Thymus (tissue), 11 donors: ENCODE measurements around the gene GPR89B. TPM values are rescaled to one million over a fixed set of nuclear protein-coding genes. Genes with fewer than 3 reads are reported as not detected.
"Not testable (repeated sequence)": the region's sequence is repeated elsewhere in the genome, so short reads cannot be mapped to it uniquely, and the experiment has no call there.

Experiments used
- DNase-seq, 9 donors: peaks; one replicate each; pipeline ENCODE4 v3.0.0-alpha.2; 2013; ENCODE audit warnings: low spot score in 9 of 9, low read depth in 6 of 9, missing footprints in 1 of 9
- H3K27ac ChIP-seq, 2 donors: one replicate each; pipeline ENCODE4 v1.5.1; 2013; ENCODE audit warnings: control low read depth in 1 of 2, low read depth in 1 of 2, low read length in 1 of 2, mild to moderate bottlenecking in 1 of 2, moderate library complexity in 1 of 2
- H3K27me3 ChIP-seq, 2 donors: one replicate each; pipeline ENCODE4 v1.5.1; 2013; ENCODE audit warnings: low read length in 1 of 2; ENCODE audit not compliant: control insufficient read depth in 2 of 2, insufficient read depth in 1 of 2
- H3K36me3 ChIP-seq, 2 donors: one replicate each; pipeline ENCODE4 v1.5.1; 2013; ENCODE audit warnings: low read length in 1 of 2, mild to moderate bottlenecking in 1 of 2, moderate library complexity in 1 of 2; ENCODE audit not compliant: control insufficient read depth in 2 of 2, insufficient read depth in 2 of 2
- H3K4me1 ChIP-seq, 2 donors: one replicate each; pipeline ENCODE4 v1.5.1; 2013; ENCODE audit warnings: low read length in 2 of 2; ENCODE audit not compliant: control insufficient read depth in 2 of 2, insufficient read depth in 2 of 2
- H3K4me3 ChIP-seq, 2 donors: one replicate each; pipeline ENCODE4 v1.5.1; 2013; ENCODE audit warnings: low read length in 2 of 2, control low read depth in 1 of 2, mild to moderate bottlenecking in 1 of 2
- H3K9me3 ChIP-seq, 2 donors: one replicate each; pipeline ENCODE4 v1.5.1; 2013; ENCODE audit warnings: low read length in 1 of 2, mild to moderate bottlenecking in 1 of 2; ENCODE audit not compliant: control insufficient read depth in 2 of 2, insufficient read depth in 1 of 2
- WGBS: extraction: QIAGEN DNeasy Blood & Tissue Kit; methylation state at CpG from one replicate; pipeline ENCODE4 v1.1.7; 2013; 5-methylcytosine and 5-hydroxymethylcytosine counted together
- polyA plus RNA-seq: library from polyadenylated mRNA; stranded (reverse); fragments of 200-250 nt; gene quantifications from one replicate; pipeline ENCODE4 v1.2.3, GENCODE V29; 2013
- total RNA-seq: library from RNA; stranded (reverse); fragments of 120-200 nt; gene quantifications from one replicate; pipeline ENCODE4 v1.2.4, GENCODE V29; 2013
- donor health status: healthy.

Gene GPR89B
- total and polyA plus RNA-seq, 2 donors: 30.9 to 31.5 TPM

DNA sequence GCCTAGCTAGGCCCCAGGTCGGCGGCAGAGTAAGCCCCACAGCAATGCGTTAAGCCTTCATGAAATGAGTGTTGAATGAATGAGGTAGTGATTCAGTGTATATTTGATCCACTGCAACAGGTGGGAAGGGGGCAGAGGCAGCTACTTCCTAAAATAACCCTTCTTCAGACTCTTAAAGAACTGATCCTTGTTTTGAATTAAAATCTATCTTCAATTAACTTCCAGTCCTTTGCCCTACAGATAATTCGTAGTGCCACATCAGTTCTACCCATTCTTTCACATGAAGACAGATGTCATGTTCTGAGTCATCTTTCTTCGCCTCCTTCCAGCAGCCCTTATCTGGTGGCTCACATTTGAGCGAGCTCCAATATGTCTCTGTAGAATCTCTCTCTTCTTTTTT, 1.0 kb upstream of the GPR89B start:
- not testable (repeated sequence) for H3K36me3 ChIP-seq, H3K9me3 ChIP-seq, H3K4me1 ChIP-seq, H3K4me3 ChIP-seq, DNase-seq, H3K27me3 ChIP-seq, H3K27ac ChIP-seq
- WGBS: over 99% methylated on average over 4 of the region's 6 CpGs

DNA sequence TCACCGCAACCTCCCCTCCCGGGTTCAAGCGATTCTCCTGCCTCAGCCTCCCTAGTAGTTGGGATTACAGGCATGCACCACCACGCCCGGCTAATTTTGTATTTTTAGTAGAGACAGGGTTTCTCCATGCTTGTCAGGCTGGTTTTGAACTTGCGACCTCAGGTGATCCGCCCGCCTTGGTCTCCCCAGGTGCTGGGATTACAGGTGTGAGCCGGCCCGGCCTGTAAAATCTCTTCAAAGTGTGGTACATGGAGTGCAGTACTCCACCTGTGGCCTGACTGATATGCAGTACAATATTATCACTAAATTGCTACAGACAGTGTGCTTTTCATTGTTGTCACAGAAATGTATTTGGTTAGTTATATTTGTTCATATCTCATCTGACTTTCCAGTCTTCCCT, 531 bp upstream of the GPR89B start:
- DNase-seq, H3K9me3 ChIP-seq, H3K4me1 ChIP-seq, H3K27ac ChIP-seq, H3K36me3 ChIP-seq, H3K4me3 ChIP-seq, H3K27me3 ChIP-seq: not testable (repeated sequence)
- WGBS: 100% methylated on average over 3 of the region's 10 CpGs

DNA sequence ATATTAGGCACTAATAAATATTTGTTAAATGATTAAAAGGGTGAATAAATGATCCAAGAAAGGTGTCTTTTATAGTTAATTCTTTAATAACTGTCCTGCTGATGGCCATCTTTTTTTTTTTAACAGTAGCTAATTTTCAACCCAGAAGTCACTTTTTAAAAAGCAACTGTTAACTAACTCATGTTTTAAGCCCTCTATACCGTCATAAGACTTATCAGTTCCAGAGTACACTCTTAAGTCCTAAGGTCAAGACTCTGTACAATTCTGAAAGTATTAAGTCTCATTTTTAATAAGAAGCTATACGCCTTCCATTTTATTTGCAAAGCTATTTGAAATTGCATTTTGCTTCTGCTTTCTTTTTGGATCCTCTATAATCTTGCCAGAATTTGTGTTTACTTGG, 2.9 kb downstream of the GPR89B start:
- over 99% methylated on average over 2 of the region's 2 CpGs for WGBS
- not testable (repeated sequence) for H3K27me3 ChIP-seq, DNase-seq, H3K4me3 ChIP-seq, H3K9me3 ChIP-seq, H3K36me3 ChIP-seq, H3K4me1 ChIP-seq, H3K27ac ChIP-seq

DNA sequence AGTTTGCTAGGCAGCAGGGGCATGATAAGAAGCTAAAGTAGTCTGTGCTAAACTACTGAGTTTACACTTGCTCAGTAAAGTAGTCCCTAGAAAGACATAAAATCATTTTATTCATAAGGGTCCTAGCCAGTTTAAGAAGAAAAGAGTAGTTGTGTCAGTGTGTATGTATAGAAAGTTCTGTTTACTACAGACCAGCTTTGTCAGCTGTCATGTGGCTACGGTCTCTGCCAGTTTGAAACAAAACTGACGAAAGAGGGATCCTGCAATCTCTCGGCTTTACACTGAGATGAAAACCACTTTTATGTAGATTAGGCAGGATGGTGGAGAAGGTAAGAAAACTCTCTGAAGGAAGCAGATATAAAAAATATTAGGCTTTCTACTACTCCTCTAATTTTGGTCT, 7.1 kb downstream of the GPR89B start:
- not testable (repeated sequence) for H3K4me3 ChIP-seq, H3K9me3 ChIP-seq, H3K27ac ChIP-seq, H3K27me3 ChIP-seq, DNase-seq, H3K36me3 ChIP-seq, H3K4me1 ChIP-seq
- WGBS: 91% methylated on average over 3 of the region's 3 CpGs

DNA sequence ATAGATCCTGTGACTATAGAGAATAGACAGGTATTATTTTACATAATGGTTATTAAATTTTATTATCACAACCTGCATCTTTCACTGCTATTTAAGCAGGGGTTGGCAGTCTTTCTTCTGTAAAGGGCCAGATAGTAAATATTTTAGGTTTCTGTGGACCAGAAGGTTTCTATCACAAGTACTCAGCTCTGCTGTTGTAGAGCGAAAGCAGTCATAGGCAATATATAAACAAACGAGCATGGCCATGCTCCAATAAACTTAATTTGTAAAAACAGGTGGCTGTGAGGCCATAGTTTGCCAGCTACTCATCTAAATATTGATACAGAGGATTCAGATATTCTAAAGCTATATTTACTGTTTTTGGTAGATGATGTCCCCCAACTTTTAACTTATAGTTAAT, 12.2 kb downstream of the GPR89B start:
- H3K4me3 ChIP-seq, DNase-seq, H3K9me3 ChIP-seq, H3K27me3 ChIP-seq, H3K4me1 ChIP-seq, H3K27ac ChIP-seq, H3K36me3 ChIP-seq: not testable (repeated sequence)
- WGBS: 98% methylated on average over 2 of the region's 2 CpGs

DNA sequence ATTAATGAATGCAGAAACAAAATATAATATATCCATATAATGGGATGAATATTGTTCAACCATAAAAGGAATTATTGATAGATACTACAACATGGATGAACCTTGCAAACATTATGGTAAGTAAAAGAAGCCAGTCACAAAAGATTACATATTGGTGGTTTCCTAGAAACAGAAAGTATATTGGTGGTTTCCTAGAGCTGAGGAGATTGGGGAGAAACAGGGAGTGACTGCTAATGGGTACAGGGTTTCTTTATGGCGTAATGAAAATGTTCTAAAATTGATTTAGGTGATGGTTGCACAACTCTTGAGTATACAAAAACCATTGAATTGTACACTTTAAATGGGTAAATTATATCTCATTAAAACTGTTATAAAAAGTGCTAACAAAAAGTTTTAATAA, 14.3 kb downstream of the GPR89B start:
- not testable (repeated sequence) for H3K27me3 ChIP-seq, H3K27ac ChIP-seq, H3K9me3 ChIP-seq, H3K4me3 ChIP-seq, DNase-seq, H3K4me1 ChIP-seq, H3K36me3 ChIP-seq
- no CpG with 5 or more reads among the region's 1 CpG for WGBS

DNA sequence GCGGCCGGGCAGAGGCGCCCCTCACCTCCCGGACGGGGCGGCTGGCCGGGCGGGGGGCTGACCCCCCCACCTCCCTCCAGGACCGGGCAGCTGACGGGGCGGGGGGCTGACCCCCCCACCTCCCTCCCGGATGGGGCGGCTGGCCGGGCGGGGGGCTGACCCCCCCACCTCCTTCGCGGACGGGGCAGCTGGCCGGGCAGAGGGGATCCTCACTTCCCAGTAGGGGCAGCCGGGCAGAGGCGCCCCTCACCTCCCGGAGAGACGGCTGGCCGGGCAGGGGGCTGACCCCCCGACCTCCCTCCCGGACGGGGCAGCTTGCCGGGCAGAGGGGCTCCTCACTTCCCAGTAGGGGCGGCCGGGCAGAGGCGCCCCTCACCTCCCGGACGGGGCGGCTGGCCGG, 21.3 kb downstream of the GPR89B start:
- H3K36me3 ChIP-seq, H3K4me3 ChIP-seq, H3K4me1 ChIP-seq, DNase-seq, H3K27ac ChIP-seq, H3K9me3 ChIP-seq, H3K27me3 ChIP-seq: not testable (repeated sequence)
- WGBS: 98% methylated on average over 33 of the region's 35 CpGs

DNA sequence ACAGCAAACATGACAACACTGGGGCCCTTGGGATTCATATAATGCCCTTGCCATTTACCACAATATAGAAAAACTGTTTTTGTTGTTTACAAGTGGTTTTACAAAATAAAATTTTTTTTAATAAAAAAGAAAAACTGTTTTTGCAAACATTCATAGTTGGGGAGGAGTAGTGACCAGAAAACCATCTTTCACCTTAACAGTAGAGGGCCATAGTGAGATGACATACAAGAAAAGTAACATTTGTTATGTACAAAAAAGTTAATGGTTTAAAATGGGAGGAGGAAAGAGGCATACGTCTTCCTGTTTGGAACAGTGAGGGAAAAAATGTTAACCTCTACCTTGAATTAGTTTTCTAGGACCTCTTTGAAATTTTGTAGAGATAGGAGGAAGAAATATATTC, 30.7 kb downstream of the GPR89B start:
- H3K36me3 ChIP-seq, DNase-seq, H3K4me3 ChIP-seq, H3K9me3 ChIP-seq, H3K4me1 ChIP-seq, H3K27me3 ChIP-seq, H3K27ac ChIP-seq: not testable (repeated sequence)
- 79% methylated on average over 1 of the region's 1 CpG for WGBS

DNA sequence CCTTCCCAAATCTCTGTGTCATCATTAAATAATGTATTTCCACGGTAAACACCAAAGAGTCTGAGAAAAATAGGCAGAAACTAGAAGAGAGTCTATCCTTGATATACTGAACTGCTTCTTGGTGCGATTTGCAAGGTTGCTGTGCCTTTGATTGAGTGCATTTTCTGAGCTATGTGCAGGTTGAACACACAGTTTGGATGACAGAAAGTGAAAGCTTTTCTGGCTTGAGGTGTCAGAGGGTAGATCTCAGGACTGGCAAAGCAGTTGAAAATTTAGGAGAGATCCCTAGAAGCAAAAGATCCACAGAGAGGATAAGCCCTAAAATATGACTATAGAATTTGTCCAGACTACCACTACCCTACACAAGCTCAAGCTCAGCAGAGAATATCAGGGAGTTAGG, 31.5 kb downstream of the GPR89B start:
- H3K27me3 ChIP-seq, H3K4me3 ChIP-seq, H3K4me1 ChIP-seq, H3K9me3 ChIP-seq, H3K36me3 ChIP-seq, DNase-seq, H3K27ac ChIP-seq: not testable (repeated sequence)
- 99% methylated on average over 2 of the region's 2 CpGs for WGBS

DNA sequence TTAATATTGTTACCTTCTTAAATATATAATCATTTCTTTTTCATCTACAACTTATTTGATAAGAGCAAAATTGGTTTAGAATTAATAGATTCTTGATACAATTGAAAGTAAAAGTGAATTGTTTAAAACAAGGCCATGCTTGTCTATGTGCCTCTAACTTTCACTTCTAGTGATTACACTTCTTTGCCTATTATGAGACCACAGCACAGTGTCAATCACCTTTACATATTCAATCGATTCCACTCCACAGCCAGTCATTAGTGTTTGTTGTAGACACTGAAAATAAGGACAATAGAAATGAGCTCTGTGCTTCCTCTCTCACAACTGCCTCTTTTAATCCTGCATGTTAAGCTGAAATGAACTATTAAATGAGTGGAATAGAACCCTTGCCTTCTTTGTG, 36.4 kb downstream of the GPR89B start:
- H3K4me1 ChIP-seq, H3K36me3 ChIP-seq, H3K4me3 ChIP-seq, H3K27ac ChIP-seq, H3K27me3 ChIP-seq, DNase-seq, H3K9me3 ChIP-seq: not testable (repeated sequence)
- WGBS: no CpG with 5 or more reads among the region's 1 CpG
